ENCODE measurements around the gene CDKN2AIP.
"Not testable (repeated sequence)": the region's sequence is repeated elsewhere in the genome, so short reads cannot be mapped to it uniquely, and the experiment has no call there.

DNA sequence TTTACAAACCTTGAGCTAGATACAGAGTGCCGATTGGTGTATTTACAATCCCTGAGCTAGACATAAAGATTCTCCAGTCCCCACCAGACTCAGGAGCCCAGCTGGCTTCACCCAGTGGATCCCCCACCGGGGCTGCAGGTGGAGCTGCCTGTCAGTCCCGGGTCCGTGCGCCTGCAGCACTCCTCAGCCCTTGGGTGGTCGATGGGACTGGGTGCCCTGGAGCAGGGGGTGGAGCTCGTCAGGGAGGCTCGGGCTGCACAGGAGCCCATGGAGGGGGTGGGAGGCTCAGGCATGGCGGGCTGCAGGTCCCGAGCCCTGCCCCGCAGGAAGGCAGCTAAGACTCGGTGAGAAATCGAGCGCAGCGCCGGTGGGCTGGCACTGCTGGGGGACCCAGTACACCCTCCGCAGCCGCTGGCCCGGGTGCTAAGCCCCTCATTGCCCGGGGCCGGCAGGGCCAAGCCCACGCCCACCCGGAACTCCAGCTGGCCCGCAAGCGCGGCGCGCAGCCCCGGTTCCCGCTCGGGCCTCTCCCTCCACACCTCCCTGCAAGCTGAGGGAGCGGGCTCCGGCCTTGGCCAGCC, 38.2 kb downstream of the CDKN2AIP start:
- not testable (repeated sequence) for TF ChIP-seq EZH2 (IDR thresholded peaks at IDR 0.05; ENCODE audit: borderline replicate concordance, low read depth, low read length, poor library complexity, severe bottlenecking)
- TF ChIP-seq, protein P1, sequence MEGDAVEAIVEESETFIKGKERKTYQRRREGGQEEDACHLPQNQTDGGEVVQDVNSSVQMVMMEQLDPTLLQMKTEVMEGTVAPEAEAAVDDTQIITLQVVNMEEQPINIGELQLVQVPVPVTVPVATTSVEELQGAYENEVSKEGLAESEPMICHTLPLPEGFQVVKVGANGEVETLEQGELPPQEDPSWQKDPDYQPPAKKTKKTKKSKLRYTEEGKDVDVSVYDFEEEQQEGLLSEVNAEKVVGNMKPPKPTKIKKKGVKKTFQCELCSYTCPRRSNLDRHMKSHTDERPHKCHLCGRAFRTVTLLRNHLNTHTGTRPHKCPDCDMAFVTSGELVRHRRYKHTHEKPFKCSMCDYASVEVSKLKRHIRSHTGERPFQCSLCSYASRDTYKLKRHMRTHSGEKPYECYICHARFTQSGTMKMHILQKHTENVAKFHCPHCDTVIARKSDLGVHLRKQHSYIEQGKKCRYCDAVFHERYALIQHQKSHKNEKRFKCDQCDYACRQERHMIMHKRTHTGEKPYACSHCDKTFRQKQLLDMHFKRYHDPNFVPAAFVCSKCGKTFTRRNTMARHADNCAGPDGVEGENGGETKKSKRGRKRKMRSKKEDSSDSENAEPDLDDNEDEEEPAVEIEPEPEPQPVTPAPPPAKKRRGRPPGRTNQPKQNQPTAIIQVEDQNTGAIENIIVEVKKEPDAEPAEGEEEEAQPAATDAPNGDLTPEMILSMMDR (conservative IDR thresholded peaks at IDR 0.05; ENCODE audit: low read depth, low read length) = not testable (repeated sequence)
